Measurements from ENCODE around the gene SLC35B1.
A peak's percentile ranks its signal among the peaks of the same experiment; 100 is the strongest.

DNA sequence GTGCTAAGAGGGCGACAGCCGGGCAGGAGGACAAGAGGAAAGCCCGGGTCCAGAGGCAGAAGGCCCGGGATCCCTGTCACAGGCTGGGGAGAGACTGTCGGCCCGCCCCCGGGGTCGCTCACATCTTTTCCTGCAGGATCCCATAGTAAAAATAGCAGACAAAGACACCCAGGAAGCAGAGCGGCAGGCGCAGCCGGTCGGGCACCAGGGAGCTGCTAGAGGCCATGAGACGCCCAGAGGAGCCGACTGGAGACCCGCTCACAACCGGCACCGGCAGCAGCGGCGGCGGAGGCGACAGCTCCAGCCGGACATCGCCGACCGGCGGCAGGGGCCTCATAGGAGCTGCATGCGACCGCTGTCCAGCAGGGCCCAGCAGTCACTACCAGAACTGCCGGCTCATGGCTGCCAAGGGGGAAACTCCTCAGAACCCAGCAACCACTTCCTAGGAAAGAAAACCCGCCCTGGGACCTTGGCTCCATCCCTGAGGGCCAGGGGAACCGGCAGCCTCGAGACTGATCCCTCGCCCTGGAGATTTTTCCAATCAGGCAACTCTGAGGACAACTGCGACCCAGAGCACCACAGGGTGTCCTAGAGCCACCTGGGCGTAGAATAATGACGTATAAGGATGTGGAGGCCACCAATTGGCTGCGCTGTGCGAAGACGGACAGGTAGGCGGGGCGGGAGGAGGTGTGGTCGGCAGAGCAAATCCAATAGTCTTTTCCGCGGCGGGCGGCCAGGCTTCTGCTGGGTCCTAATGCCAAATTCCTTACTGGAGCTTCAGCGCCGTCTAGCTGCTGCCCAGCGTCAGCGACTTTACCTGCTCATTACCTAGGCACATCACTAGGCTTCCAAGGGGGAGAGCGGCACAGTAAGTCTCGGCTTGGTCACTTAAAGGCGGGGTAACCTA lies at the start of gene SLC35B1:
- TF ChIP-seq POLR2AphosphoS5 (IDR thresholded peaks at IDR 0.05; ENCODE audit: low read depth, low read length) (peak; percentile 59), SIN3A (IDR thresholded peaks at IDR 0.05; ENCODE audit: borderline replicate concordance, insufficient read depth, low read length) (no peak)
